PC-3 (cell line): ENCODE measurements around the gene C16orf54.

Experiments used
- CTCF ChIP-seq: fragments of 300-600 bp; sonication (generic); conservative IDR thresholded peaks from 2 replicates; pipeline ENCODE4 v1.5.1; 2017; ENCODE audit warnings: antibody characterized with exemption, low read depth, mild to moderate bottlenecking, low read length
- EZH2phosphoT487 ChIP-seq: fragments of 300-600 bp; sonication (generic); IDR thresholded peaks from 2 replicates; pipeline ENCODE4 v1.6.1; 2018; ENCODE audit warnings: mild to moderate bottlenecking, antibody characterized with exemption, low read length, borderline replicate concordance

GRCh38 chr16:29700253-29700987 is 45.4 kb downstream of the C16orf54 start:
- peak; percentile 68 for TF ChIP-seq CTCF
- TF ChIP-seq EZH2phosphoT487, result no peak
